Parathyroid adenoma (tissue), 2 donors: ENCODE measurements around the gene EXOG.

Experiments
- H2AFZ ChIP-seq: fragments of 300-600 bp; sonication (generic); one replicate; pipeline ENCODE4 v1.7.0; 2017; ENCODE audit warnings: antibody characterized with exemption, mild to moderate bottlenecking
- H3K27ac ChIP-seq: fragments of 300-600 bp; sonication (generic); one replicate; pipeline ENCODE4 v1.7.0; 2017
- H3K27me3 ChIP-seq: fragments of 300-600 bp; sonication (generic); one replicate; pipeline ENCODE4 v1.7.0; 2017; ENCODE audit warnings: low read length; ENCODE audit not compliant: control insufficient read depth, insufficient read depth
- H3K36me3 ChIP-seq: fragments of 300-600 bp; sonication (generic); one replicate; pipeline ENCODE4 v1.7.0; 2017; ENCODE audit warnings: low read length; ENCODE audit not compliant: control insufficient read depth, insufficient read depth
- H3K4me1 ChIP-seq: fragments of 300-600 bp; sonication (generic); one replicate; pipeline ENCODE4 v1.7.0; 2017; ENCODE audit warnings: control low read depth
- H3K4me2 ChIP-seq: fragments of 300-600 bp; sonication (generic); one replicate; pipeline ENCODE4 v1.7.0; 2017; ENCODE audit warnings: low read length
- H3K4me3 ChIP-seq: fragments of 300-600 bp; sonication (generic); one replicate; pipeline ENCODE4 v1.7.0; 2017; ENCODE audit warnings: low read depth, low read length
- H3K79me2 ChIP-seq: fragments of 300-600 bp; sonication (generic); one replicate; pipeline ENCODE4 v1.7.0; 2017; ENCODE audit warnings: control low read depth
- H3K9ac ChIP-seq: fragments of 300-600 bp; sonication (generic); one replicate; pipeline ENCODE4 v1.7.0; 2017; ENCODE audit warnings: mild to moderate bottlenecking
- H3K9me3 ChIP-seq: fragments of 300-600 bp; sonication (generic); one replicate; pipeline ENCODE4 v1.7.0; 2017; ENCODE audit warnings: low read length; ENCODE audit not compliant: control insufficient read depth
- TF ChIP-seq, protein P1 (sequence below): fragments of 300-600 bp; sonication (generic); IDR thresholded peaks from one replicate; pipeline ENCODE4 v1.7.0; 2017; ENCODE audit warnings: antibody characterized with exemption, mild to moderate bottlenecking
- donor health status: primary hyperparathyroidism.

The EXOG gene

DNA sequence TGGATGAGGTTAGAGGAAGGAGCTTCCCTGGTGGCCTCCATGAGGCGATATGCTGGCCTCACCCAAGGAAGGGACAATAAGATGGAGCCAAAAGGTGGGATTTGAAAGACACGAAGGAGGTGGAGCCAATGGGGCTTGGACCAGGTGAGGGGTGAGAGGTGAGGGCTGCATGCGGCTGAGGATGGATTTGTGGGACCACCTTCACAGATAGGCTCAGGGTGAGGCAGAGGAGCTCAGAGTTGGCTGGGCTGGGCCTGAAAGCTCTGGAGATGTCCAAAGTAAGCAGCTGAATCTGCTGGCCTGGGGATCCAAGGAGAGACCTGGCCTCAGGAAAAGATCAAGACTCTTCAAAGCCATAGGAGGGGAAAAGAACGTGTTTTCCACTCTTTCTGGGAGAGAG lies 49.8 kb downstream of the EXOG start:
- Histone ChIP-seq H3K27me3 (no peaks in the 10 kb centered on the region), H2AFZ (no peak overlapping the region), H3K9ac (no peak overlapping the region), H3K4me3 (no peak overlapping the region), H3K27ac (no peak overlapping the region), H3K4me2 (no peak overlapping the region), H3K36me3 (no peaks in the 10 kb centered on the region), H3K4me1 (no peaks in the 10 kb centered on the region), H3K9me3 (no peaks in the 10 kb centered on the region), H3K79me2 (no peaks in the 10 kb centered on the region)
- TF ChIP-seq, protein P1, sequence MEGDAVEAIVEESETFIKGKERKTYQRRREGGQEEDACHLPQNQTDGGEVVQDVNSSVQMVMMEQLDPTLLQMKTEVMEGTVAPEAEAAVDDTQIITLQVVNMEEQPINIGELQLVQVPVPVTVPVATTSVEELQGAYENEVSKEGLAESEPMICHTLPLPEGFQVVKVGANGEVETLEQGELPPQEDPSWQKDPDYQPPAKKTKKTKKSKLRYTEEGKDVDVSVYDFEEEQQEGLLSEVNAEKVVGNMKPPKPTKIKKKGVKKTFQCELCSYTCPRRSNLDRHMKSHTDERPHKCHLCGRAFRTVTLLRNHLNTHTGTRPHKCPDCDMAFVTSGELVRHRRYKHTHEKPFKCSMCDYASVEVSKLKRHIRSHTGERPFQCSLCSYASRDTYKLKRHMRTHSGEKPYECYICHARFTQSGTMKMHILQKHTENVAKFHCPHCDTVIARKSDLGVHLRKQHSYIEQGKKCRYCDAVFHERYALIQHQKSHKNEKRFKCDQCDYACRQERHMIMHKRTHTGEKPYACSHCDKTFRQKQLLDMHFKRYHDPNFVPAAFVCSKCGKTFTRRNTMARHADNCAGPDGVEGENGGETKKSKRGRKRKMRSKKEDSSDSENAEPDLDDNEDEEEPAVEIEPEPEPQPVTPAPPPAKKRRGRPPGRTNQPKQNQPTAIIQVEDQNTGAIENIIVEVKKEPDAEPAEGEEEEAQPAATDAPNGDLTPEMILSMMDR, result no peak

DNA sequence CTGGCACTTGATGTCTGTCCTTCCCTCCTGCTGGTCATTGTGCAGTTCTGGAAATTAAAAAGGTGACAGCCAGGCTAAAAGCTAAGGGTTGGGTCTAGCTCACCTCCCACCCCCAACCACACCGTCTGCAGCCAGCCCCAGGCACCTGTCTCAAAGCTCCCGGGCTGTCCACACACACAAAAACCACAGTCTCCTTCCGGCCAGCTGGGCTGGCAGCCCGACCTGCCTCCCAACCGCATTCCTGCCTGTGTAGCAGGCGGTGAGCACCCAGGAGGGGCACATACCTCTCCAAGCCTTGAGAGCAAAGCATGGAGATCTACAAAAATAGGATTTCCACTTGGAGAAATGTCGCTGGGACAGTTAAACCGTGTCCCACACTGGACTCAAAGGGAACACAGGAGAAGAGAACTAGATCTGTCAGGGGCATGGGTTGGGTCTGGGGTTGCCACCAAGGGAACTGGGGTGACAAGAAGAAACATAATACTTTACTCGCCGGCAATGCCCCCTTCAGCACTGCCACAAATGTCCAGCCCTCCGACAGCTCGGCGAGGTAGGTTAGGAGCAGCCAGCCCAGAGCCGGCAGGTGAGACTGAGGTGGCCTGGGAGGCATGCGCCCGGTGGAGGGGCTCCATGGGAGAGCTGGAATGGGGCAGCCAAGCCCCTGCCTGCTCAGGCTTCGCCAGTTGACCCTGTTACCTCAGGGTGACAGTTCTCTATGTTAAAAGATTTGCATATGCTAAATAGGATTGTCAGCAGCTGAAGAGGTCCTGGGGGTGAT lies 52.2 kb downstream of the EXOG start:
- TF ChIP-seq, protein P1, result no peak
- H3K4me3 ChIP-seq, result no peak overlapping the region
- H3K9me3 ChIP-seq, result no peaks in the 10 kb centered on the region
- H3K36me3 ChIP-seq, result no peaks in the 10 kb centered on the region
- no peaks in the 10 kb centered on the region for H3K79me2 ChIP-seq
- H3K27me3 ChIP-seq, result no peaks in the 10 kb centered on the region
- no peak overlapping the region for H3K9ac ChIP-seq
- H3K4me2 ChIP-seq, result no peak overlapping the region
- no peak overlapping the region for H2AFZ ChIP-seq
- no peak overlapping the region for H3K27ac ChIP-seq
- H3K4me1 ChIP-seq, result no peaks in the 10 kb centered on the region

DNA sequence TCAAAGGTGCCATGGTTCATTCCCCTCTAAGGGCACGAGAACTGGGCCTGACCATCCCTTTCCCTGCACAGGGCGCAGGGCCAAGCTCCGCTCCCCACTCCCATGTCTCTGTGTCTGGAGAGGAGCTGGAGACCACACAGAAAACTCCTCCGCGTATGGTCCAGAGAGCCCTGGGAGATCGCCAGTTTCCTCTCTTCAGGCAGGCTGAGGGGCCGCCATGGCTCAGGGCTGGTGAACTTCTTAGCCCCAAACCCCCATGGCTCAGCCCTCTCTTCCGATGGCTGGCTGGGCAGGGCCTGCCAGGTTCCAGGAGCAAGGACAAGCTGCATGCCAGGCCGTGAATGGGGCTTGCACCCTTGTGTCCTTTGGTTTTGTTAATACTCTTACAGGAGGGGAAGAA lies 52.9 kb downstream of the EXOG start:
- no peak overlapping the region for H3K4me2 ChIP-seq
- no peaks in the 10 kb centered on the region for H3K9me3 ChIP-seq
- H3K79me2 ChIP-seq, result no peaks in the 10 kb centered on the region
- TF ChIP-seq, protein P1, result no peak
- no peak overlapping the region for H3K4me3 ChIP-seq
- H3K36me3 ChIP-seq, result no peaks in the 10 kb centered on the region
- H3K27ac ChIP-seq, result no peak overlapping the region
- no peak overlapping the region for H3K9ac ChIP-seq
- H2AFZ ChIP-seq, result no peak overlapping the region
- H3K27me3 ChIP-seq, result no peaks in the 10 kb centered on the region
- H3K4me1 ChIP-seq, result no peaks in the 10 kb centered on the region

DNA sequence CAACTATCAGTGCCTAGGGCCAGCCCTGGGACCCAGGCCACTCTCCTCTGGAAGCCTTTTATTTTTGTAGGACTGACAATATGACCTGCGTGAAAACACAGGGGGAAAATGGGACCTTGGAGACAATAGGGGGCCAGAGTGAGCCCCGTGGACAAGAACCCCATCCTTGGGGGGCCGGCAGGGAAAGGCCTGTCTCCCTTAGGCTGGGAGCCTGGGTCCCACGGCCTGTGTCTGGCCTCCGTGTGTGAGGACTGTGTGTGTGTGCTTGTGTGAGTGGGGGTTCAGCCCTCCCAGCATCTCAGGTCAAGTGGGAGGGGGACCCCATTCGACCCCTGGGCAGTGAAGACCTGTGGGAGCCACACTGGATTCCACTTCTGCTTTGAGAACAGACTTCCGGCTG lies 53.3 kb downstream of the EXOG start:
- Histone ChIP-seq H3K4me2 (no peak overlapping the region), H3K9me3 (no peaks in the 10 kb centered on the region), H3K27ac (no peak overlapping the region), H3K27me3 (no peaks in the 10 kb centered on the region), H3K36me3 (no peaks in the 10 kb centered on the region), H3K9ac (no peak overlapping the region), H3K79me2 (no peaks in the 10 kb centered on the region), H3K4me3 (no peak overlapping the region), H3K4me1 (no peaks in the 10 kb centered on the region), H2AFZ (no peak overlapping the region)
- TF ChIP-seq, protein P1, result no peak
